Sigmoid colon (tissue), 7 donors: Measurements from ENCODE around the gene PPEF1. TPM values are rescaled to one million over a fixed set of nuclear protein-coding genes. Genes with fewer than 3 reads are reported as not detected.
"Not testable (repeated sequence)": the region's sequence is repeated elsewhere in the genome, so short reads cannot be mapped to it uniquely, and the experiment has no call there.

ENCODE experiments used
- DNase-seq: peaks from one replicate; pipeline ENCODE4 v3.0.0-alpha.2; 2019
- H3K27ac ChIP-seq, 4 donors: fragments of 200-600 bp; sonication (generic); one replicate each; pipeline ENCODE4 v1.5.1; 2016 to 2019; ENCODE audit warnings: mild to moderate bottlenecking in 1 of 4
- H3K27me3 ChIP-seq, 3 donors: fragments of 200-600 bp; sonication (generic); one replicate each; pipeline ENCODE4 v1.5.1; 2019; ENCODE audit warnings: mild to moderate bottlenecking in 1 of 3
- H3K36me3 ChIP-seq, 4 donors: fragments of 200-600 bp; sonication (generic); one replicate each; pipeline ENCODE4 v1.5.1; 2016 to 2019
- H3K4me1 ChIP-seq, 4 donors: fragments of 200-600 bp; sonication (generic); one replicate each; pipeline ENCODE4 v1.5.1; 2017 to 2019
- H3K4me3 ChIP-seq, 4 donors: fragments of 200-600 bp; sonication (generic); one replicate each; pipeline ENCODE4 v1.5.1; 2017 to 2019; ENCODE audit warnings: mild to moderate bottlenecking in 2 of 4, moderate library complexity in 1 of 4
- H3K9me3 ChIP-seq, 4 donors: fragments of 200-600 bp in 3 of 4; sonication (generic) in 3 of 4; one replicate each; pipeline versions ENCODE4 v1.5.1 to v1.6.1; 2013 to 2019
- CTCF ChIP-seq, 4 experiments: fragments of 450-650 bp in 3 of 4; fragments of 200-600 bp in 1 of 4; IDR thresholded peaks; one replicate each; pipeline ENCODE4 v1.5.1; 2016 to 2019; ENCODE audit warnings: antibody characterized with exemption in 4 of 4, mild to moderate bottlenecking in 3 of 4, moderate library complexity in 2 of 4
- EP300 ChIP-seq, 4 donors: sonication (generic); formaldehyde crosslinking; IDR thresholded peaks; one replicate each; pipeline ENCODE4 v1.6.1; 2017; ENCODE audit warnings: antibody characterized with exemption in 4 of 4
- POLR2A ChIP-seq, 2 donors: fragments of 450-650 bp; IDR thresholded peaks; one replicate each; pipeline ENCODE4 v1.6.1; 2016; ENCODE audit warnings: antibody characterized with exemption in 2 of 2, mild to moderate bottlenecking in 2 of 2, moderate library complexity in 2 of 2
- POLR2AphosphoS5 ChIP-seq, 4 donors: sonication (generic); formaldehyde crosslinking; IDR thresholded peaks; one replicate each; pipeline ENCODE4 v1.6.1; 2017; ENCODE audit warnings: antibody characterized with exemption in 4 of 4
- WGBS, 2 donors: extraction: QIAGEN DNeasy Blood & Tissue Kit; methylation state at CpG; one replicate each; pipeline ENCODE4 v1.1.7; 2013; 5-methylcytosine and 5-hydroxymethylcytosine counted together
- intact Hi-C: fragments of 100-400 bp; cut with DNase I; formaldehyde crosslinking; loops from one replicate; pipeline ENCODE4 v1.15.1; 2023
- polyA plus RNA-seq, 3 donors: library from polyadenylated mRNA; stranded (reverse); fragments of 200-250 nt; gene quantifications; one replicate each; pipeline ENCODE4 v1.2.3, GENCODE V29; 2013
- total RNA-seq, 4 donors: library from RNA; depleted of rRNA; stranded (reverse); fragments of >200 nt; gene quantifications; one replicate each; pipeline ENCODE4 v1.1.0, GENCODE V29; 2016
- donor health status: healthy with polysubstance abuse.
- donor health status: Bipolar disorder and iron deficiency.
- donor health status: healthy.

The PPEF1 gene
- total and polyA plus RNA-seq, 7 donors = 0.26 to 0.71 (median 0.49) TPM; not detected in 4

GRCh38 chrX:18809641-18810040 lies 102.2 kb downstream of the PPEF1 start:
- Histone ChIP-seq H3K36me3 (no peaks in the 10 kb centered on the region), H3K4me3 (no peak overlapping the region), H3K4me1 (no peaks in the 10 kb centered on the region), H3K27ac (no peak overlapping the region), H3K9me3 (no peaks in the 10 kb centered on the region), H3K27me3 (no peaks in the 10 kb centered on the region)
- TF ChIP-seq POLR2A (IDR thresholded peaks at IDR 0.05) = no peak
- no peak for TF ChIP-seq CTCF (IDR thresholded peaks at IDR 0.05)
- no peak for TF ChIP-seq POLR2AphosphoS5 (IDR thresholded peaks at IDR 0.05)
- intact Hi-C loops = no loop called here
- no peak for DNase-seq

- Histone ChIP-seq H3K36me3 (no peaks in the 10 kb centered on the region), H3K27me3 (no peaks in the 10 kb centered on the region), H3K9me3 (no peaks in the 10 kb centered on the region), H3K4me1 (no peaks in the 10 kb centered on the region), H3K27ac (no peak overlapping the region), H3K4me3 (no peak overlapping the region)
- no peak for DNase-seq
- WGBS, 2 donors = 67 to 77% methylated on average over 2 of the region's 2 CpGs
- TF ChIP-seq POLR2AphosphoS5 (IDR thresholded peaks at IDR 0.05) = no peak
- intact Hi-C loops = no loop called here
These were observed 103.0 kb downstream of the PPEF1 start for GRCh38 chrX:18810416-18810815.

- TF ChIP-seq CTCF (IDR thresholded peaks at IDR 0.05) = no peak
- TF ChIP-seq POLR2A (IDR thresholded peaks at IDR 0.05) = no peak
- no peak for TF ChIP-seq EP300 (IDR thresholded peaks at IDR 0.05)
- TF ChIP-seq POLR2AphosphoS5 (IDR thresholded peaks at IDR 0.05) = no peak
- no peaks in the 10 kb centered on the region for H3K9me3 ChIP-seq
- no peaks in the 10 kb centered on the region for H3K27me3 ChIP-seq
- intact Hi-C loops = no loop called here
- 86 to 87% methylated on average over 2 of the region's 2 CpGs for WGBS, 2 donors
- no peak overlapping the region for H3K27ac ChIP-seq
- no peaks in the 10 kb centered on the region for H3K36me3 ChIP-seq
- no peak overlapping the region for H3K4me3 ChIP-seq
- no peaks in the 10 kb centered on the region for H3K4me1 ChIP-seq
- DNase-seq = no peak
These were observed 117.9 kb downstream of the PPEF1 start for GRCh38 chrX:18825375-18825774.

- H3K36me3 ChIP-seq = no peaks in the 10 kb centered on the region
- WGBS, 2 donors = 73 to 86% methylated on average over 1 of the region's 1 CpG
These were observed 121.5 kb downstream of the PPEF1 start for GRCh38 chrX:18828832-18829404.

GRCh38 chrX:18833071-18833731 lies 125.8 kb downstream of the PPEF1 start:
- Histone ChIP-seq H3K9me3 (no peaks in the 10 kb centered on the region), H3K36me3 (no peaks in the 10 kb centered on the region), H3K27me3 (no peaks in the 10 kb centered on the region), H3K4me3 (no peak overlapping the region), H3K4me1 (no peaks in the 10 kb centered on the region), H3K27ac (peak overlapping the region; percentile 12 to 53 (median 46))
- TF ChIP-seq POLR2AphosphoS5 (IDR thresholded peaks at IDR 0.05) (peak in 1 of 4 donors; percentile 12), CTCF (IDR thresholded peaks at IDR 0.05) (no peak), EP300 (IDR thresholded peaks at IDR 0.05) (no peak), POLR2A (IDR thresholded peaks at IDR 0.05) (no peak)
- 83% methylated on average over 22 of the region's 22 CpGs for WGBS, 2 donors
- peak; percentile 72 for DNase-seq
- intact Hi-C loops = no loop called here

More at GRCh38 chrX:18828832-18829404, 121.5 kb downstream of the PPEF1 start:
- no peaks in the 10 kb centered on the region for H3K27me3 ChIP-seq
- intact Hi-C loops = no loop called here
- no peak for TF ChIP-seq EP300 (IDR thresholded peaks at IDR 0.05)
- no peak overlapping the region for H3K27ac ChIP-seq
- no peak for DNase-seq
- no peak overlapping the region for H3K4me3 ChIP-seq
- no peaks in the 10 kb centered on the region for H3K9me3 ChIP-seq
- H3K4me1 ChIP-seq = no peaks in the 10 kb centered on the region

GRCh38 chrX:18847901-18848300 lies 140.5 kb downstream of the PPEF1 start:
- H3K4me1 ChIP-seq, DNase-seq, H3K9me3 ChIP-seq, intact Hi-C loops, H3K36me3 ChIP-seq, H3K27me3 ChIP-seq, H3K4me3 ChIP-seq: not testable (repeated sequence)
- peak overlapping the region in 1 of 4 donors; percentile 10 for H3K27ac ChIP-seq
- WGBS, 2 donors = 83 to 85% methylated on average over 3 of the region's 3 CpGs
